Astrocyte (in vitro differentiated cells and primary cell): Measurements from ENCODE around the gene PCBP4. TPM values are rescaled to one million over a fixed set of nuclear protein-coding genes. Genes with fewer than 3 reads are reported as not detected.

ENCODE experiments used
- DNase-seq: peaks from one replicate; pipeline ENCODE4 v3.0.0-alpha.2; 2010; ENCODE audit warnings: low read depth
- FAIRE-seq: peaks from 2 replicates; lab custom pipeline; 2011; peaks lifted over from hg19 to GRCh38; lab: Jason Lieb, UNC
- H2AFZ ChIP-seq: 2 replicates; pipeline ENCODE4 v1.6.0; 2012; ENCODE audit warnings: low read depth, low read length, inconsistent platforms
- H3K27ac ChIP-seq: 2 replicates; pipeline ENCODE4 v1.5.1; 2011; ENCODE audit warnings: low read depth, low read length, inconsistent platforms
- H3K27me3 ChIP-seq: 2 replicates; pipeline ENCODE4 v1.6.0; 2011; ENCODE audit warnings: low read length, inconsistent platforms; ENCODE audit not compliant: insufficient read depth
- H3K36me3 ChIP-seq: 2 replicates; pipeline ENCODE4 v1.5.1; 2011; ENCODE audit warnings: low read length, inconsistent platforms; ENCODE audit not compliant: insufficient read depth
- H3K4me1 ChIP-seq: 2 replicates; pipeline ENCODE4 v1.5.1; 2011; ENCODE audit warnings: low read length, inconsistent platforms; ENCODE audit not compliant: insufficient read depth
- H3K4me2 ChIP-seq: 2 replicates; pipeline ENCODE4 v1.6.0; 2012; ENCODE audit warnings: low read length, inconsistent platforms
- H3K4me3 ChIP-seq: 2 replicates; pipeline ENCODE4 v1.5.1; 2011; ENCODE audit warnings: low read depth, mild to moderate bottlenecking, low read length, inconsistent platforms; ENCODE audit not compliant: insufficient read depth
- H3K79me2 ChIP-seq: 2 replicates; pipeline ENCODE4 v1.6.0; 2012; ENCODE audit warnings: mild to moderate bottlenecking, low read length, inconsistent platforms; ENCODE audit not compliant: insufficient read depth
- H3K9ac ChIP-seq: 2 replicates; pipeline ENCODE4 v1.6.0; 2012; ENCODE audit warnings: mild to moderate bottlenecking, low read length, inconsistent platforms
- H3K9me3 ChIP-seq: 2 replicates; pipeline ENCODE4 v1.5.1; 2012; ENCODE audit warnings: low read depth, mild to moderate bottlenecking, low read length, inconsistent platforms; ENCODE audit not compliant: insufficient read depth
- H4K20me1 ChIP-seq: 2 replicates; pipeline ENCODE4 v1.6.0; 2012; ENCODE audit warnings: low read length, inconsistent platforms; ENCODE audit not compliant: insufficient read depth
- H3K27ac Mint-ChIP-seq: one replicate; pipeline ENCODE4 v1.8.0; 2021; ENCODE audit warnings: mild to moderate bottlenecking, mixed read lengths; ENCODE audit not compliant: unreplicated experiment
- H3K27me3 Mint-ChIP-seq: one replicate; pipeline ENCODE4 v1.8.0; 2021; ENCODE audit warnings: low read depth, mixed read lengths; ENCODE audit not compliant: unreplicated experiment
- H3K36me3 Mint-ChIP-seq: one replicate; pipeline ENCODE4 v1.8.0; 2021; ENCODE audit warnings: low read depth, mixed read lengths; ENCODE audit not compliant: unreplicated experiment
- H3K4me1 Mint-ChIP-seq: one replicate; pipeline ENCODE4 v1.8.0; 2021; ENCODE audit warnings: low read depth, mixed read lengths; ENCODE audit not compliant: unreplicated experiment
- H3K4me3 Mint-ChIP-seq: one replicate; pipeline ENCODE4 v1.8.0; 2021; ENCODE audit warnings: mild to moderate bottlenecking, moderate library complexity, mixed read lengths; ENCODE audit not compliant: unreplicated experiment
- H3K9me3 Mint-ChIP-seq: one replicate; pipeline ENCODE4 v1.8.0; 2021; ENCODE audit warnings: mild to moderate bottlenecking, mixed read lengths; ENCODE audit not compliant: unreplicated experiment
- CTCF ChIP-seq: IDR thresholded peaks from 2 replicates; pipeline ENCODE4 v1.5.1; 2011; ENCODE audit warnings: low read depth, mild to moderate bottlenecking, inconsistent platforms, low read length, moderate library complexity; ENCODE audit not compliant: insufficient read depth
- EZH2 ChIP-seq: IDR thresholded peaks from 2 replicates; pipeline ENCODE4 v1.6.1; 2012; ENCODE audit warnings: mild to moderate bottlenecking, low read length, inconsistent platforms; ENCODE audit not compliant: insufficient read depth
- total RNA-seq: library from RNA; stranded (reverse); gene quantifications from 2 replicates; pipeline ENCODE4 v1.2.1, GENCODE V29; 2021

The PCBP4 gene
- total RNA-seq, 1 donor from 2014 or later: 102 TPM

- Mint-ChIP-seq H3K27me3 (peaks cover 2% of the 10 kb centered on the region), H3K27ac (no peak overlapping the region), H3K4me3 (no peak overlapping the region), H3K4me1 (peaks cover 6% of the 10 kb centered on the region), H3K36me3 (peaks cover 14% of the 10 kb centered on the region), H3K9me3 (no peaks in the 10 kb centered on the region)
- Histone ChIP-seq H3K27me3 (no peaks in the 10 kb centered on the region), H3K4me2 (no peak overlapping the region), H3K27ac (no peak overlapping the region), H3K4me3 (no peak overlapping the region), H3K4me1 (peaks cover 24% of the 10 kb centered on the region), H3K36me3 (peaks cover 6% of the 10 kb centered on the region), H3K9ac (no peak overlapping the region), H4K20me1 (peaks cover 42% of the 10 kb centered on the region), H3K79me2 (peaks cover 38% of the 10 kb centered on the region), H3K9me3 (no peaks in the 10 kb centered on the region), H2AFZ (no peak overlapping the region)
- no peak for DNase-seq
- no peak for FAIRE-seq
- no peak for TF ChIP-seq EZH2
- TF ChIP-seq CTCF: no peak
Observed at GRCh38 chr3:51938780-51939425, 28.4 kb downstream of the PCBP4 start.

- Mint-ChIP-seq H3K36me3 (peaks cover 21% of the 10 kb centered on the region), H3K4me1 (peaks cover 6% of the 10 kb centered on the region), H3K4me3 (no peak overlapping the region), H3K27me3 (no peaks in the 10 kb centered on the region), H3K9me3 (no peaks in the 10 kb centered on the region), H3K27ac (no peak overlapping the region)
- Histone ChIP-seq H3K4me1 (peaks cover 22% of the 10 kb centered on the region), H3K79me2 (peaks cover 38% of the 10 kb centered on the region), H3K4me2 (no peak overlapping the region), H3K4me3 (no peak overlapping the region), H3K27me3 (no peaks in the 10 kb centered on the region), H4K20me1 (peaks cover 44% of the 10 kb centered on the region), H3K9ac (no peak overlapping the region), H3K36me3 (peaks cover 11% of the 10 kb centered on the region), H3K9me3 (no peaks in the 10 kb centered on the region), H3K27ac (no peak overlapping the region), H2AFZ (no peak overlapping the region)
- TF ChIP-seq EZH2 (no peak), CTCF (no peak)
- no peak for FAIRE-seq
- no peak for DNase-seq
Observed at GRCh38 chr3:51937611-51938450, 29.4 kb downstream of the PCBP4 start.

GRCh38 chr3:51937014-51937413 is 30.2 kb downstream of the PCBP4 start:
- Histone ChIP-seq H3K9me3 (no peaks in the 10 kb centered on the region), H3K4me1 (peaks cover 14% of the 10 kb centered on the region), H3K4me2 (no peak overlapping the region), H2AFZ (no peak overlapping the region), H3K36me3 (peaks cover 11% of the 10 kb centered on the region), H3K27me3 (no peaks in the 10 kb centered on the region), H3K9ac (no peak overlapping the region), H3K27ac (no peak overlapping the region), H3K4me3 (no peak overlapping the region), H3K79me2 (peaks cover 38% of the 10 kb centered on the region), H4K20me1 (peaks cover 44% of the 10 kb centered on the region)
- peaks cover 6% of the 10 kb centered on the region for H3K4me1 Mint-ChIP-seq
- TF ChIP-seq CTCF (no peak), EZH2 (no peak)
- FAIRE-seq (no peak), DNase-seq (peak; percentile 16)
- no peak overlapping the region for H3K27ac Mint-ChIP-seq
- peaks cover 22% of the 10 kb centered on the region for H3K36me3 Mint-ChIP-seq
- no peaks in the 10 kb centered on the region for H3K27me3 Mint-ChIP-seq
- no peaks in the 10 kb centered on the region for H3K9me3 Mint-ChIP-seq
- no peak overlapping the region for H3K4me3 Mint-ChIP-seq
